Measurements from ENCODE around the gene ARSB.

- TF ChIP-seq CTCF (IDR thresholded peaks at IDR 0.05; ENCODE audit: insufficient read depth, low read depth, low read length) (no peak), EZH2 (IDR thresholded peaks at IDR 0.05; ENCODE audit: insufficient read depth, low read length) (no peak)
Measured at GRCh38 chr5:78763659-78764189, 221.4 kb downstream of the ARSB start.

Measured in astrocyte (in vitro differentiated cells and primary cell).